ENCODE results near the gene SLC38A7. TPM values are rescaled to one million over a fixed set of nuclear protein-coding genes. Genes with fewer than 3 reads are reported as not detected.
"Not testable (repeated sequence)": the region's sequence is repeated elsewhere in the genome, so short reads cannot be mapped to it uniquely, and the experiment has no call there.

SLC38A7 gene
- total RNA-seq, 1 donor from 2014 or later: 31.7 TPM

DNA sequence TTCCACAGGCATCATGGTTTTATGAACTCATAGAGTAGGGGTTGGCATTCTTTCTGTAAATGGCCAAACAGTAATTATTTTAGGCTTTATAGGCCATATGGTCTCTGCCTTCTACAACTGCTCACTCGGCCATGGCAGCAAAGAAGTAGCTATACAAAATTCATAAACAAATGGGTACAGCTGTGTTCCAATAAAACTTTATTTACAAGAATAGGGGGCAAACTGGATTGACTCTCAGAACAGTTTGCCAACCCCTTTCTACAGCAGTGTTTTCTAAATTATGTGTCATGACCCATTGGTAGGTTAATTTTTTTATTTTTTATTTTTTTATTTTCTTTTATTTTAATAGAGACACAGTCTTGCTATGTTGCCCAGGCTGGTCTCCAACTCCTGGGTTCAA, 29.2 kb upstream of the SLC38A7 start:
- peaks cover 25% of the 10 kb centered on the region for H3K36me3 Mint-ChIP-seq (ENCODE audit: low read depth)
- TF ChIP-seq, protein P1, sequence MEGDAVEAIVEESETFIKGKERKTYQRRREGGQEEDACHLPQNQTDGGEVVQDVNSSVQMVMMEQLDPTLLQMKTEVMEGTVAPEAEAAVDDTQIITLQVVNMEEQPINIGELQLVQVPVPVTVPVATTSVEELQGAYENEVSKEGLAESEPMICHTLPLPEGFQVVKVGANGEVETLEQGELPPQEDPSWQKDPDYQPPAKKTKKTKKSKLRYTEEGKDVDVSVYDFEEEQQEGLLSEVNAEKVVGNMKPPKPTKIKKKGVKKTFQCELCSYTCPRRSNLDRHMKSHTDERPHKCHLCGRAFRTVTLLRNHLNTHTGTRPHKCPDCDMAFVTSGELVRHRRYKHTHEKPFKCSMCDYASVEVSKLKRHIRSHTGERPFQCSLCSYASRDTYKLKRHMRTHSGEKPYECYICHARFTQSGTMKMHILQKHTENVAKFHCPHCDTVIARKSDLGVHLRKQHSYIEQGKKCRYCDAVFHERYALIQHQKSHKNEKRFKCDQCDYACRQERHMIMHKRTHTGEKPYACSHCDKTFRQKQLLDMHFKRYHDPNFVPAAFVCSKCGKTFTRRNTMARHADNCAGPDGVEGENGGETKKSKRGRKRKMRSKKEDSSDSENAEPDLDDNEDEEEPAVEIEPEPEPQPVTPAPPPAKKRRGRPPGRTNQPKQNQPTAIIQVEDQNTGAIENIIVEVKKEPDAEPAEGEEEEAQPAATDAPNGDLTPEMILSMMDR (conservative IDR thresholded peaks at IDR 0.05): no peak

DNA sequence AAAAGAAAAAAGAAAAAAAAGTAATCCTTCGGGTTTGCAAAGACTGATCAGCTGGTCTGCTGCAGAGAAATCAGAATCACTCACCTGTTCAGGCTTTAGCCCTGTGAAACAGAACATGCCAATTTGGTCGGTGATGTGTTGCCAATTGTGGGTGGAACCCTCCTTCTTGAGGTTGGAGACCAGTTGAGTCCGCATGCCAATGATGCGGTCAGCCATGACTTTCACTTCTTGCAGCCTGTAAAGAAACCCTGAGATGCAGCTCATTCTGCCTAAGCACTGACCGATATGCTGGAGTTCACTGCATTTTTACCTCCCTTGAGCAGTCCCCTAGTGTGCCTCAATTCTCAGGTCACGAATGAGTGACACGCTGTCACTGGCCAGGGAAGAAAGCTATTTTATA, 24.8 kb upstream of the SLC38A7 start:
- Mint-ChIP-seq H3K27me3 (ENCODE audit: low read depth) (no peaks in the 10 kb centered on the region), H3K4me1 (no peaks in the 10 kb centered on the region), H3K4me3 (no peak overlapping the region), H3K27ac (ENCODE audit: unreplicated experiment) (no peak overlapping the region), H3K36me3 (ENCODE audit: low read depth) (peaks cover 23% of the 10 kb centered on the region), H3K9me3 (no peaks in the 10 kb centered on the region)
- TF ChIP-seq, protein P1 (conservative IDR thresholded peaks at IDR 0.05): no peak
- no peak for DNase-seq (ENCODE audit: low read depth, low spot score)

More for the DNA sequence above, 29.2 kb upstream of the SLC38A7 start:
- Mint-ChIP-seq H3K4me3 (no peak overlapping the region), H3K27me3 (ENCODE audit: low read depth) (no peaks in the 10 kb centered on the region), H3K4me1 (no peaks in the 10 kb centered on the region), H3K27ac (ENCODE audit: unreplicated experiment) (no peak overlapping the region), H3K9me3 (no peaks in the 10 kb centered on the region)
- no peak for DNase-seq (ENCODE audit: low read depth, low spot score)

DNA sequence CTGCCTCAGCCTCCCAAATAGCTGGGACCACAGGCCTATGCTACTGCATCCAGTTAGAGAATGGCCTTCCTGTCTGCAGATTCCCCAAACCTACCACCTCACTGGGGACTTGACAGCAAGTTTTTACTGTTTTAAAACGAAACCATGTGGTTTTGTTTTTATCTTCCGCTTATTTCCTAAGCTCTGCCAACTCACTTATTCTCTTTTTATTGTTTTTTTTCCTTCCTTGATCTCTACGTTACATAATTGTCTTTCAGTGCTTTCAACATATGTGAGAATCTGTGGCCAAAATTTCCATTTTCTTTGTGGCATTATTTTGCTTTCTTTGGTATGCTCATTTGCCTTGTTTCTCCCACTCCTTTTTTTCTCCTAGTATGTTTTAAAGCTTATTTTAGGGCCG, 14.6 kb upstream of the SLC38A7 start:
- no peaks in the 10 kb centered on the region for H3K27me3 Mint-ChIP-seq (ENCODE audit: low read depth)
- H3K4me3 Mint-ChIP-seq: no peak overlapping the region
- peaks cover 2% of the 10 kb centered on the region for H3K9me3 Mint-ChIP-seq
- no peak overlapping the region for H3K27ac Mint-ChIP-seq (ENCODE audit: unreplicated experiment)
- H3K36me3 Mint-ChIP-seq (ENCODE audit: low read depth): peaks cover 3% of the 10 kb centered on the region
- TF ChIP-seq, protein P1 (conservative IDR thresholded peaks at IDR 0.05): no peak
- no peaks in the 10 kb centered on the region for H3K4me1 Mint-ChIP-seq
- DNase-seq (ENCODE audit: low read depth, low spot score): no peak

DNA sequence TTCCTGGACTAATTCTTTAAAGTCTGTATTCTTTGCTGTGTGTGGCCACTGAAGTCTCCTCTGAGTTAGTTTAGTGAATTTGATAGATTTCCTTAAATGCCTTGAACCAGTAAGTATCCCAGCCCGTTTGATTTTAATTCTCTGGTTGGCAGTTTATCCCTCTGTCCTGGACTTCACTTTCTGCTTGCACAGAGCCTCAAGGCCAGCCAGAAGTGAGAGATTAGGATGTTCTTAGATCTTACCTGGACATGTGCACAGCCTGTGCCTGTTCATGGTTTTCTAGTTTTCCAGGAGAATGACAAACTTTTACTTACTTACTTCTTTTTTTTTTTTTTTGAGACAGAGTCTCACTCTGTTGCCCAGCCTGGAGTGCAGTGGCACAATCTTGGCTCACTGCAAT, 10.8 kb upstream of the SLC38A7 start:
- TF ChIP-seq, protein P1 (conservative IDR thresholded peaks at IDR 0.05): no peak
- H3K4me1 Mint-ChIP-seq: no peaks in the 10 kb centered on the region
- no peak overlapping the region for H3K27ac Mint-ChIP-seq (ENCODE audit: unreplicated experiment)
- H3K27me3 Mint-ChIP-seq (ENCODE audit: low read depth): peaks cover 2% of the 10 kb centered on the region
- no peak for DNase-seq (ENCODE audit: low read depth, low spot score)
- H3K36me3 Mint-ChIP-seq (ENCODE audit: low read depth): peaks cover 7% of the 10 kb centered on the region
- no peak overlapping the region for H3K4me3 Mint-ChIP-seq
- peaks cover 13% of the 10 kb centered on the region for H3K9me3 Mint-ChIP-seq

DNA sequence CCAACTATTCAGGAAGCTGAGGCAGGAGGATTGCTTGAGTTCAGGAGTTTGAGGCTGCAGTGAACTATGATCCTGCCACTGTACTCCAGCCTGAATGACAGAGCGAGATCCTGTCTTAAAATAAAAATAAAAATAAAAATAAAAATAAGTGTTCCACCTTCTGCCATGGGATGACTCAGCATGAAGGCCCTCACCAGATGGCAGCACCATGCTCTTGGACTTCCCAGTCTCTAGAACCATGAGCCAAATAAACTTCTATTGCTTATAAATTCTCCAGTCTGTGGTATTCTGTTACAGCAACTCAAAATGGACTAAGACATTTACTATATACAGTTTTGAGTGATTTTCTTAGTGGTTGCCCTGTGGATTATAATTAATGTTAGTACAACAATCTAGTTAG, 7.9 kb upstream of the SLC38A7 start:
- no peak for DNase-seq (ENCODE audit: low read depth, low spot score)
- peaks cover 13% of the 10 kb centered on the region for H3K9me3 Mint-ChIP-seq
- TF ChIP-seq, protein P1 (conservative IDR thresholded peaks at IDR 0.05): no peak
- H3K4me1 Mint-ChIP-seq: no peaks in the 10 kb centered on the region
- H3K27me3 Mint-ChIP-seq (ENCODE audit: low read depth): peaks cover 14% of the 10 kb centered on the region
- no peak overlapping the region for H3K4me3 Mint-ChIP-seq
- peaks cover 7% of the 10 kb centered on the region for H3K36me3 Mint-ChIP-seq (ENCODE audit: low read depth)
- H3K27ac Mint-ChIP-seq (ENCODE audit: unreplicated experiment): no peak overlapping the region

DNA sequence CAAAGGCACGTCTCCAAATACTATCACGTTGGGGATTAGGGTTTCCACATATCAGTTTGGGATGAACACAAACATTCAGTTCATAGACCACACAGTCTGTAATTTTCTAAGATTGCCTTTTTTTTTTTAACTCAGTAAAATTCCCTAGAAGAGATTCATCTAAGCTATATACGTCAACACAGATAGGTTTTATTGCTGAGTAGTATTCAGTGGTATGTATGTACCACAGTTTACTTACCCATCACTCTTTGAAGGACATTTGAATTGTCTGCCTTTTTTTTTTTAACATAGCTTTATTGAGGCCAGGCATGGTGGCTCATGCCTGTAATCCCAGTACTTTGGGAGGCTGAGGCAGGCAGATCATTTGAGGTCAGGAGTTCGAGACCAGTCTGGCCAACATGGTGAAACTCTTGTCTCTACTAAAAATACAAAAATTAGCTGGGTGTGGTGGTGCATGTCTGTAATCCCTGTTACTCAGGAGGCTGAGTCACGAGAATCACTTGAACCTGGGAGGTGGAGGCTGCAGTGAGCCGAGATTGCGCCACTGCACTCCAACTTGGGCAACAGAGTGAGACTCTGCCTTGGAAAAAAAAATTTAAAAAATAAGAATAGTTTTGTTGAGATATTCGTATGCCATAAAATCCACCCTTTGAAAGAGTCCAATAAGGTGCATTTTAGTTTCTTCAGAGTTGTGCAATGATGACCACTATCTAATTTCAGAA, 2.6 kb upstream of the SLC38A7 start:
- Mint-ChIP-seq H3K27me3 (ENCODE audit: low read depth) (peaks cover 14% of the 10 kb centered on the region), H3K4me1 (peaks cover 18% of the 10 kb centered on the region)
- not testable (repeated sequence) for DNase-seq (ENCODE audit: low read depth, low spot score); H3K9me3 Mint-ChIP-seq; H3K27ac Mint-ChIP-seq (ENCODE audit: unreplicated experiment); H3K4me3 Mint-ChIP-seq; H3K36me3 Mint-ChIP-seq (ENCODE audit: low read depth)

Measured in neural crest cell (in vitro differentiated cells).